A549 (cell line): Measurements from ENCODE around the gene GOLGA1.

Source experiments
- CHD2 ChIP-seq: fragments of 150-350 bp; IDR thresholded peaks from 2 replicates; pipeline ENCODE4 v1.6.1; 2014; ENCODE audit warnings: low read length; ENCODE audit not compliant: partially characterized antibody
- CHD4 ChIP-seq: fragments of 200-600 bp; sonication (generic); IDR thresholded peaks from 2 replicates; pipeline ENCODE4 v1.6.1; 2016; ENCODE audit warnings: antibody characterized with exemption, mild to moderate bottlenecking, borderline replicate concordance
- EP300 ChIP-seq, 2 experiments: fragments of >200 bp; sonication (Bioruptor Twin); formaldehyde crosslinking; IDR thresholded peaks; 2 replicates in 1 of 2; 3 replicates in 1 of 2; pipeline ENCODE4 v1.6.1; 2016 to 2017
- MAFK ChIP-seq: fragments of 450-650 bp; IDR thresholded peaks from 2 replicates; pipeline ENCODE4 v1.6.1; 2014; ENCODE audit not compliant: partially characterized antibody
- MYC ChIP-seq: IDR thresholded peaks from 2 replicates; pipeline ENCODE4 v1.6.1; 2012; ENCODE audit warnings: mild to moderate bottlenecking, inconsistent platforms, low read length, improper control_type of control experiment, borderline replicate concordance
- POLR2A ChIP-seq: IDR thresholded peaks from 2 replicates; pipeline ENCODE4 v1.6.1; 2012; ENCODE audit warnings: mild to moderate bottlenecking, low read length
- RAD21 ChIP-seq, 2 experiments: fragments of >200 bp in 1 of 2; sonication (Bioruptor Twin) in 1 of 2; formaldehyde crosslinking in 1 of 2; IDR thresholded peaks in 1 of 2; conservative IDR thresholded peaks in 1 of 2; 2 replicates in 1 of 2; 3 replicates in 1 of 2; pipeline ENCODE4 v1.6.1; 2012 to 2018; ENCODE audit warnings: inconsistent platforms in 1 of 2
- RCOR1 ChIP-seq: fragments of 150-350 bp; IDR thresholded peaks from 2 replicates; pipeline ENCODE4 v1.6.1; 2014; ENCODE audit warnings: antibody characterized with exemption, low read length, low read depth
- TP53 ChIP-seq: fragments of 250-450 bp; sonication (Bioruptor Pico); IDR thresholded peaks from 2 replicates; pipeline ENCODE4 v1.5.0; 2021; ENCODE audit warnings: mild to moderate bottlenecking, moderate library complexity
- TF ChIP-seq, protein P1 (sequence below): fragments of 450-650 bp; IDR thresholded peaks from 2 replicates; pipeline ENCODE4 v1.6.1; 2014; ENCODE audit warnings: antibody characterized with exemption
- TF ChIP-seq, protein P2 (sequence below): fragments of >200 bp; sonication (Bioruptor Twin); formaldehyde crosslinking; IDR thresholded peaks from 3 replicates; pipeline ENCODE4 v1.5.1; 2016
- TF ChIP-seq, protein P3 (sequence below): IDR thresholded peaks from 2 replicates; pipeline ENCODE4 v1.6.1; 2012
- TF ChIP-seq, protein P4 (sequence below): fragments of 150-350 bp; IDR thresholded peaks from 2 replicates; pipeline ENCODE4 v1.6.1; 2014; ENCODE audit warnings: low read depth, mild to moderate bottlenecking, low read length

DNA sequence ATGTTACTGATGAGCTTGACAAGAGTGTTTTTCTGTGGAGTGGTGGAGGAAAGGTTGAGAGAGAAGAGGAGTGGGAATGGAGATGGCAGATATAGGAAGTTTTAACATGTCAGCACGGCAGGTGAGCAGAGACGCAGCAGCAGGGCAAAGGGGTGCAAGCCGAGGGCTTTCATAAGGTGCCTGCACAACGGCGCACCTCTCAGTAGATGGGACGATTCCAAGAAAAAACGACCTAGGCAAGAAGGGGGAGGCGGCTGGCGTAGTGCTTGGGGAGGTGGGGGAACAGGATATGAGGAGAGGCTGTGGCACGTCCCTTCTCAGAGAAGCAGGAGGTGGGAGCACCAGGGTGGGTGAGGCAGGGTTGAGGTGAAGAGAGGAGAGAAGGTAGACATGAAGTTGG, 54.4 kb downstream of the GOLGA1 start:
- TF ChIP-seq CHD4 = no peak
- TF ChIP-seq, protein P1, sequence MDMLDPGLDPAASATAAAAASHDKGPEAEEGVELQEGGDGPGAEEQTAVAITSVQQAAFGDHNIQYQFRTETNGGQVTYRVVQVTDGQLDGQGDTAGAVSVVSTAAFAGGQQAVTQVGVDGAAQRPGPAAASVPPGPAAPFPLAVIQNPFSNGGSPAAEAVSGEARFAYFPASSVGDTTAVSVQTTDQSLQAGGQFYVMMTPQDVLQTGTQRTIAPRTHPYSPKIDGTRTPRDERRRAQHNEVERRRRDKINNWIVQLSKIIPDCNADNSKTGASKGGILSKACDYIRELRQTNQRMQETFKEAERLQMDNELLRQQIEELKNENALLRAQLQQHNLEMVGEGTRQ = no peak
- TF ChIP-seq, protein P2, sequence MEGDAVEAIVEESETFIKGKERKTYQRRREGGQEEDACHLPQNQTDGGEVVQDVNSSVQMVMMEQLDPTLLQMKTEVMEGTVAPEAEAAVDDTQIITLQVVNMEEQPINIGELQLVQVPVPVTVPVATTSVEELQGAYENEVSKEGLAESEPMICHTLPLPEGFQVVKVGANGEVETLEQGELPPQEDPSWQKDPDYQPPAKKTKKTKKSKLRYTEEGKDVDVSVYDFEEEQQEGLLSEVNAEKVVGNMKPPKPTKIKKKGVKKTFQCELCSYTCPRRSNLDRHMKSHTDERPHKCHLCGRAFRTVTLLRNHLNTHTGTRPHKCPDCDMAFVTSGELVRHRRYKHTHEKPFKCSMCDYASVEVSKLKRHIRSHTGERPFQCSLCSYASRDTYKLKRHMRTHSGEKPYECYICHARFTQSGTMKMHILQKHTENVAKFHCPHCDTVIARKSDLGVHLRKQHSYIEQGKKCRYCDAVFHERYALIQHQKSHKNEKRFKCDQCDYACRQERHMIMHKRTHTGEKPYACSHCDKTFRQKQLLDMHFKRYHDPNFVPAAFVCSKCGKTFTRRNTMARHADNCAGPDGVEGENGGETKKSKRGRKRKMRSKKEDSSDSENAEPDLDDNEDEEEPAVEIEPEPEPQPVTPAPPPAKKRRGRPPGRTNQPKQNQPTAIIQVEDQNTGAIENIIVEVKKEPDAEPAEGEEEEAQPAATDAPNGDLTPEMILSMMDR = no peak
- TF ChIP-seq CHD2 = no peak
- TF ChIP-seq POLR2A = no peak
- TF ChIP-seq, protein P3, sequence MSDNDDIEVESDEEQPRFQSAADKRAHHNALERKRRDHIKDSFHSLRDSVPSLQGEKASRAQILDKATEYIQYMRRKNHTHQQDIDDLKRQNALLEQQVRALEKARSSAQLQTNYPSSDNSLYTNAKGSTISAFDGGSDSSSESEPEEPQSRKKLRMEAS = no peak
- TF ChIP-seq, protein P4, sequence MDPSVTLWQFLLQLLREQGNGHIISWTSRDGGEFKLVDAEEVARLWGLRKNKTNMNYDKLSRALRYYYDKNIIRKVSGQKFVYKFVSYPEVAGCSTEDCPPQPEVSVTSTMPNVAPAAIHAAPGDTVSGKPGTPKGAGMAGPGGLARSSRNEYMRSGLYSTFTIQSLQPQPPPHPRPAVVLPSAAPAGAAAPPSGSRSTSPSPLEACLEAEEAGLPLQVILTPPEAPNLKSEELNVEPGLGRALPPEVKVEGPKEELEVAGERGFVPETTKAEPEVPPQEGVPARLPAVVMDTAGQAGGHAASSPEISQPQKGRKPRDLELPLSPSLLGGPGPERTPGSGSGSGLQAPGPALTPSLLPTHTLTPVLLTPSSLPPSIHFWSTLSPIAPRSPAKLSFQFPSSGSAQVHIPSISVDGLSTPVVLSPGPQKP = no peak
- no peak for TF ChIP-seq MYC
- no peak for TF ChIP-seq EP300 (IDR thresholded peaks at IDR 0.05)
- TF ChIP-seq RCOR1 = no peak
- TF ChIP-seq RAD21 (conservative IDR thresholded peaks at IDR 0.05 in 1 of 2, IDR thresholded peaks at IDR 0.05 in 1 of 2) = no peak
- no peak for TF ChIP-seq MAFK
- no peak for TF ChIP-seq TP53 (CRISPR knock-in tag)
